ENCODE measurements around the gene ADAM10.

DNA sequence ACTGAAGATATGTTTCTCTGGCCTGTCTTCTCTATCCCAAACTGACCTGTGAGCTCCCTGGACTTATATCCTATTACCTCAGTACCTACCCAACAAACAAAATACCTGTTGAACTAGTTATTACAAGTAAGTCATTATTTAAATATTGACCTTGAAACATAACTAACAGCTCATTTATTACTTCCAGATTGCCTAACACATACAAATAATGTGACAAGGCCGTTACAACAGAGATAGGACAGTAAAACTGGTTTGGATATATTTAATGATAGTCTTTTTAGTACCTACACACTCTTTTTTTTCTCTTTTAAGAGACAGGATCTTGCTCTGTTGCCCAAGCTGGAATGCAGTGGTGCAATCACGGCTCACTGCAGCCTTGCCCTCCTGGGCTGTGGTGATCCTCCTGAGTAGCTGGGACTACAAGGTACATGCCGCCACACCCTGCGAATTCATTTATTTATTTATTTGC is 145.0 kb downstream of the ADAM10 start:
- TF ChIP-seq CTCF (optimal IDR thresholded peaks at IDR 0.05 in 1 of 3, IDR thresholded peaks at IDR 0.05 in 1 of 3, conservative IDR thresholded peaks at IDR 0.05 in 1 of 3; ENCODE audit: extremely low read depth in 1 of 3, insufficient read depth in 2 of 3, low read length in 3 of 3) (no peak), EZH2 (IDR thresholded peaks at IDR 0.05; ENCODE audit: low read length) (no peak)
